Measurements from ENCODE around the gene PRR33.

- TF ChIP-seq CTCF (conservative IDR thresholded peaks at IDR 0.05; ENCODE audit: low read depth, low read length) (no peak), EZH2phosphoT487 (IDR thresholded peaks at IDR 0.05; ENCODE audit: borderline replicate concordance, low read length) (no peak)
Observed at GRCh38 chr11:1875093-1875850, 16.4 kb downstream of the PRR33 start.
